Limb (tissue), 2 donors: ENCODE measurements around the gene RILPL1.
"Not testable (repeated sequence)": the region's sequence is repeated elsewhere in the genome, so short reads cannot be mapped to it uniquely, and the experiment has no call there.

Experiments
- DNase-seq, 2 donors: peaks; one replicate each; pipeline ENCODE4 v3.0.0-alpha.2; 2016; ENCODE audit errors: extremely low spot score in 2 of 2

Gene RILPL1

GRCh38 chr12:123429101-123429500, 104.4 kb downstream of the RILPL1 start:
- not testable (repeated sequence) for DNase-seq

GRCh38 chr12:123428591-123428990, 104.9 kb downstream of the RILPL1 start:
- DNase-seq = no peak

- DNase-seq = no peak
These were observed 106.3 kb downstream of the RILPL1 start for GRCh38 chr12:123427036-123427769.

GRCh38 chr12:123421314-123421713, 112.2 kb downstream of the RILPL1 start:
- DNase-seq = no peak
